Measurements from ENCODE around the gene SUMO1.
"Not testable (repeated sequence)": the region's sequence is repeated elsewhere in the genome, so short reads cannot be mapped to it uniquely, and the experiment has no call there.

The SUMO1 gene

DNA sequence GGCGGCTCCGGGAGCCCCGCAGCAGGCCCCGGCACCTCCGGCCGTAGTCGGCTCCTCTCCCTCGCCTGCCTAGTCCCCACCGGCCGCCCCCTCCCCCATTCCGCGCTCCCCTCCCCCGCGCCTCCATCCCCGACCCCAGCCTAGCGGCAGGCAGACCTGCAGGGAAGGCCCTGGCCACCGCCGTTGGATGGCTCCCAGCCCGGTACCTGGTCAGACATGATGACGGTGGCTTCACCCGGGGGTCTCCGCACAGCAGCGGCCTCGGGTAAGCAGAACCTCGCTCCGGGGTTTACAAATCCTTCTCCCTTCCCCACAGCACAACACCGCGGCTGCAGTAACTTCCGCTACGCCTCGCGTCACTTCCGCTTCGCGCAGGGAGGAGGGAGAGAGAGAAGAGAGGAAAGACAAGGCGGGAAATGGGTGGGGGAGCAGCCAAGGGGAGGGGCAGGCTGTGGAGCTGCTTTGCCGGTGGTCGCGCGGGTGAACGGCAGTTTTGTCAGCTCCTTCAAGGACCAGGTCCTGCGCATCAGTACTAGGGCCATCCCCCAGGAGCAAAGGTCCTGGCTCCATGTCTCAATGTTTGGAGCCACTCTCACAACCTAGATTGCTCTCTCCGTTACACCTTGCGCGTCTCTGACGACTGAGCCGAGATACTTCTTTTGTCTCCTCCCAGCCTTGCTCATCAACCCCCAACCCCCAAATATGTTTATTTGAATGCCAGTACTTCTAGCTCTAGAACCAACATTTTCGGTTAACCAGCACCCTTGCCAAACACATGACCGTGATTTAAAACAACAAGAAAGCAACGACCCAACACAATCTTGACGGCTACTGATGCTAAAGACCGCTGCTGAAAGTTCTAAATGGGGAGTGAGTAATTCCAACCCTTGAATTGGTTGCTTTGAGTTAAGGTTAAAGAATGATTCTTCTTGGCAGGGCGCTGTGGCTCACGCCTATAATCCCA, at the start of gene SUMO1:
Gene SUMO1 (minus strand): TSS at position 364 of the 964 bp plus-strand sequence. CDS start 146 bp downstream, at position 218.
- peak within 1 kb of the TSS; percentile 94 for H3K9ac ChIP-seq (ENCODE audit: low read length)
- H3K4me3 ChIP-seq (ENCODE audit: low read length): peak within 1 kb of the TSS; percentile 68
- H3K27ac ChIP-seq (ENCODE audit: low read length): peak within 1 kb of the TSS; percentile 90
- no peaks in the 10 kb centered on the region for H3K9me3 ChIP-seq (ENCODE audit: control insufficient read depth, low read depth, low read length)
- peaks cover 9% of the 10 kb centered on the region for H3K4me1 ChIP-seq (ENCODE audit: control insufficient read depth, low read depth, low read length)
- no peaks in the 10 kb centered on the region for H3K36me3 ChIP-seq (ENCODE audit: control insufficient read depth, low read depth, low read length)
- no peaks in the 10 kb centered on the region for H3K27me3 ChIP-seq (ENCODE audit: control insufficient read depth, insufficient read depth, low read length)

- H3K4me3 ChIP-seq (ENCODE audit: low read length): no peak overlapping the region
- H3K27ac ChIP-seq (ENCODE audit: low read length): no peak overlapping the region
- no peak overlapping the region for H3K9ac ChIP-seq (ENCODE audit: low read length)
- no peaks in the 10 kb centered on the region for H3K4me1 ChIP-seq (ENCODE audit: control insufficient read depth, low read depth, low read length)
- H3K9me3 ChIP-seq (ENCODE audit: control insufficient read depth, low read depth, low read length): no peaks in the 10 kb centered on the region
- no peaks in the 10 kb centered on the region for H3K27me3 ChIP-seq (ENCODE audit: control insufficient read depth, insufficient read depth, low read length)
- H3K36me3 ChIP-seq (ENCODE audit: control insufficient read depth, low read depth, low read length): peaks cover 83% of the 10 kb centered on the region
These were observed 48.2 kb upstream of the SUMO1 start for GRCh38 chr2:202286595-202286994.

DNA sequence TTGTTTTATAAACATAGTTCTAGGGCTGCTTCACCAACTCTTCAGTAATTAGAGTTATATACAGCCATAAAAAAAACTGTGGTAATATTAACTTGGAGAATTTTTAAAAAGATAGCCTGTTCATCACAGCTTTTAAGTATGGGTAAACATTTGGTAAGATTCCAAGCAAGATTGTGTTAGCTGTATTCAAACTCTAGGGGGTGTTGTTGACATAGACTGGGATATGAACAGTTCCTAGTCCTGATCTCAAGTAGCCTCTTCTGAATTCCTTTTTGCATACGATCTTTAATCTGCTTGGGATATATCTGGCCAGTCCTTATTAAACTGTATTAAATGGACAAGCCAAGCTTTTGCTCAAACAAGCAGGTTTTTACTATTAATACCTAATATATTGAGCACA, 40.5 kb upstream of the SUMO1 start:
- peaks cover 76% of the 10 kb centered on the region for H3K36me3 ChIP-seq (ENCODE audit: control insufficient read depth, low read depth, low read length)
- H3K27ac ChIP-seq (ENCODE audit: low read length): no peak overlapping the region
- H3K4me3 ChIP-seq (ENCODE audit: low read length): no peak overlapping the region
- no peak overlapping the region for H3K9ac ChIP-seq (ENCODE audit: low read length)
- no peaks in the 10 kb centered on the region for H3K27me3 ChIP-seq (ENCODE audit: control insufficient read depth, insufficient read depth, low read length)
- H3K4me1 ChIP-seq (ENCODE audit: control insufficient read depth, low read depth, low read length): no peaks in the 10 kb centered on the region
- no peaks in the 10 kb centered on the region for H3K9me3 ChIP-seq (ENCODE audit: control insufficient read depth, low read depth, low read length)

DNA sequence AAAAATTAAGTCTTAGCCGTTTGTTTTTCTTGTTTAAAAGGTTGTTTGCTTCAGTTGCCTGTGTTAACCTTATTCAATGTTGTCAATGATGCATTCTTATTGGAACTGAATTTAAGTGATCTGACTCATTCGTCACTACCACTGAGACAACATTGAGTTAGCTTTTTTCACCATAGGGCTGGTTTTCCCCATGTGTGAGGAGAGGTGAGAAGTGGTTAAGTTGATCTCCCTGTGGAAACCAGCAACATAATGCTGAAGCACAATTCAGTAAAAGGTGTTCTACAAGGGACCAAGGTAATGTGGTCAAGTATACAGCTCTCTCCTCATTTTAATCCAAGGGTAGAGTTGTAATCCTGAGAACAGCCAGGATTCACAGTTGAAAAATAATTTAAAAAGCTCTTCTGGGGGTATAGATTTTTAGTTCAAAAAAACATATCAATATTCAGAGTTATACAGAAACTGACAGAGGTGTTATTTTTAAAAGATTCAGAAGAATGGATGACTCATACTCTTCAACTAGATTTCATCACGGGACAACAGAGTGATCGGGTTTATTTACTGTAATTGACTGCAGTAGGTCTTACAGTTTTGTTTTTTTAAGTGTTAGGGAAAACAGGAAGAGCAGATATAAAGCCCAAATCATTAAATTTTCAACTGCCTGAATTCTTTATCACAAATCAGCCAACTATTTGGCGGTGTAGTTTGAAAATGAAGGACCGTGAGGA, 39.8 kb upstream of the SUMO1 start:
- no peaks in the 10 kb centered on the region for H3K4me1 ChIP-seq (ENCODE audit: control insufficient read depth, low read depth, low read length)
- no peaks in the 10 kb centered on the region for H3K9me3 ChIP-seq (ENCODE audit: control insufficient read depth, low read depth, low read length)
- H3K36me3 ChIP-seq (ENCODE audit: control insufficient read depth, low read depth, low read length): peaks cover 76% of the 10 kb centered on the region
- no peak overlapping the region for H3K4me3 ChIP-seq (ENCODE audit: low read length)
- H3K9ac ChIP-seq (ENCODE audit: low read length): no peak overlapping the region
- no peaks in the 10 kb centered on the region for H3K27me3 ChIP-seq (ENCODE audit: control insufficient read depth, insufficient read depth, low read length)
- no peak overlapping the region for H3K27ac ChIP-seq (ENCODE audit: low read length)

- H3K27ac ChIP-seq (ENCODE audit: low read length); H3K4me1 ChIP-seq (ENCODE audit: control insufficient read depth, low read depth, low read length); H3K27me3 ChIP-seq (ENCODE audit: control insufficient read depth, insufficient read depth, low read length); H3K9ac ChIP-seq (ENCODE audit: low read length); H3K4me3 ChIP-seq (ENCODE audit: low read length); H3K9me3 ChIP-seq (ENCODE audit: control insufficient read depth, low read depth, low read length): not testable (repeated sequence)
- H3K36me3 ChIP-seq (ENCODE audit: control insufficient read depth, low read depth, low read length): peaks cover 59% of the 10 kb centered on the region
These were observed 37.8 kb upstream of the SUMO1 start for GRCh38 chr2:202276078-202276720.

DNA sequence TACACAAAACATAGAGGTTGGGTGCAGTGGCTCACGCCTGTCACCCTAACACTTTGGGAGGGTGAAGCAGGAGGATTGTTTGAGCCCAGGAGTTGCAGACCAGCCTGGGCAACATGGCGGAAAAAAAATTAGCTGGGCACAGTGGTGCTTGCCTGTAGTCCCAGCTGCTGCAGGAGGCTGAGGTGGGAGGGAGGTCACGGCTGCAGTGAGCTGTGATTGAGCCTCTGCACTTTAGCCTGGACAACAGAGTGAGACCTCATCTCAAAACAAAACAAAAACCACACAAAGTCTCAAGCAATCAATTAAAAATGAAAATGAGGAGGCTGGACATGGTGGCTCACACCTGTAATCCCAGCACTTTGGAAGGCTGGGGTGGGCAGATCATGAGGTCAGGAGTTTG, 32.1 kb upstream of the SUMO1 start:
- no peak overlapping the region for H3K27ac ChIP-seq (ENCODE audit: low read length)
- H3K4me1 ChIP-seq (ENCODE audit: control insufficient read depth, low read depth, low read length): no peaks in the 10 kb centered on the region
- no peak overlapping the region for H3K9ac ChIP-seq (ENCODE audit: low read length)
- no peak overlapping the region for H3K4me3 ChIP-seq (ENCODE audit: low read length)
- H3K27me3 ChIP-seq (ENCODE audit: control insufficient read depth, insufficient read depth, low read length): no peaks in the 10 kb centered on the region
- H3K36me3 ChIP-seq (ENCODE audit: control insufficient read depth, low read depth, low read length): peaks cover 8% of the 10 kb centered on the region
- no peaks in the 10 kb centered on the region for H3K9me3 ChIP-seq (ENCODE audit: control insufficient read depth, low read depth, low read length)

DNA sequence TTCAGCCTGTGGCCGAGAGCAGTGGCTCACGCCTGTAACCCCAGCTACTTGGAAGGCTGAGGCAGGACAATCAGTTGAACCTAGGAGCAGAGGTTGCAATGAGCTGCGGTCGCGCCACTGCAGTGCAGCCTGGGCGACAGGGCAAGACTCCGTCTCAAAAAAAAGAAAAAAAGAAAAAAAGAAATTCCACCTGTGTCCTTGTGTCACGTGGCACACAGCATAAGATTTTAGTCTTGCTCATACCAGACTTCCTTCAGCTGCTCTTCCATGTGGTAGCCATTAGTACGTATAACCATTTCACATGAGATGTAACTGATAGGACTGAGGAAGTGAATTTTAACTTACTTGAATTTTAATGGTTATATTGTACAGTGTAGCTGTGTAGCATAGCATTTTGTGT, 31.2 kb upstream of the SUMO1 start:
- no peaks in the 10 kb centered on the region for H3K27me3 ChIP-seq (ENCODE audit: control insufficient read depth, insufficient read depth, low read length)
- no peak overlapping the region for H3K27ac ChIP-seq (ENCODE audit: low read length)
- no peaks in the 10 kb centered on the region for H3K4me1 ChIP-seq (ENCODE audit: control insufficient read depth, low read depth, low read length)
- H3K36me3 ChIP-seq (ENCODE audit: control insufficient read depth, low read depth, low read length): no peaks in the 10 kb centered on the region
- no peak overlapping the region for H3K9ac ChIP-seq (ENCODE audit: low read length)
- no peak overlapping the region for H3K4me3 ChIP-seq (ENCODE audit: low read length)
- H3K9me3 ChIP-seq (ENCODE audit: control insufficient read depth, low read depth, low read length): no peaks in the 10 kb centered on the region

DNA sequence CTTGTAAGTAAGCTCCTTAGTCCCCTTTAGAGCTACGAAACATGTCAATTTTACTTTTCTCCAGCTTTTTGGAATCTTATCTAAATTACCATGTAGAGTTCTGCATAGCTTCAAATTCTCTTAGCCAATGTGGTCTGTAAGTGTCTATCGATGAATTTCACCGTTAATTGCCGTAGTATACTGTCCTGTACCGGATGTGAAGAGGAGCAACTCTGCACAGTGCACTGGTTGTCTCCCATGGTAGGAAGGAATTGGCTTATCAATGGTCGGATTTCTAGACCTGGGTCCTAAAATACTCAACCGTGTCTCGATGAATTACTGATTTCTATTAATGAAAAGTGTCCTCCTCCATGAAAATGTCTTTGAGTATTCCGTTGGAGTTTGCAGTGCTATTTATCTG, 29.1 kb upstream of the SUMO1 start:
- Histone ChIP-seq H3K27me3 (ENCODE audit: control insufficient read depth, insufficient read depth, low read length) (no peaks in the 10 kb centered on the region), H3K36me3 (ENCODE audit: control insufficient read depth, low read depth, low read length) (no peaks in the 10 kb centered on the region), H3K4me1 (ENCODE audit: control insufficient read depth, low read depth, low read length) (no peaks in the 10 kb centered on the region), H3K4me3 (ENCODE audit: low read length) (peak overlapping the region; percentile 98), H3K9me3 (ENCODE audit: control insufficient read depth, low read depth, low read length) (no peaks in the 10 kb centered on the region), H3K27ac (ENCODE audit: low read length) (no peak overlapping the region), H3K9ac (ENCODE audit: low read length) (peak overlapping the region; percentile 99)

GRCh38 chr2:202265467-202266277, 27.3 kb upstream of the SUMO1 start, which contains the start of gene NOP58:
NOP58 (plus strand) TSS chr2:202265763; CDS start chr2:202265942, 179 bp downstream.
- Histone ChIP-seq H3K9me3 (ENCODE audit: control insufficient read depth, low read depth, low read length) (no peaks in the 10 kb centered on the region), H3K36me3 (ENCODE audit: control insufficient read depth, low read depth, low read length) (no peaks in the 10 kb centered on the region), H3K4me1 (ENCODE audit: control insufficient read depth, low read depth, low read length) (no peaks in the 10 kb centered on the region), H3K27me3 (ENCODE audit: control insufficient read depth, insufficient read depth, low read length) (no peaks in the 10 kb centered on the region), H3K27ac (ENCODE audit: low read length) (peak within 1 kb of the TSS; percentile 98), H3K9ac (ENCODE audit: low read length) (peak within 1 kb of the TSS; percentile 99), H3K4me3 (ENCODE audit: low read length) (peak within 1 kb of the TSS; percentile 98)

GRCh38 chr2:202261531-202261930, 23.1 kb upstream of the SUMO1 start:
- Histone ChIP-seq H3K27ac (ENCODE audit: low read length) (no peak overlapping the region), H3K4me3 (ENCODE audit: low read length) (no peak overlapping the region), H3K27me3 (ENCODE audit: control insufficient read depth, insufficient read depth, low read length) (no peaks in the 10 kb centered on the region), H3K9ac (ENCODE audit: low read length) (no peak overlapping the region), H3K9me3 (ENCODE audit: control insufficient read depth, low read depth, low read length) (no peaks in the 10 kb centered on the region), H3K4me1 (ENCODE audit: control insufficient read depth, low read depth, low read length) (no peaks in the 10 kb centered on the region), H3K36me3 (ENCODE audit: control insufficient read depth, low read depth, low read length) (no peaks in the 10 kb centered on the region)

DNA sequence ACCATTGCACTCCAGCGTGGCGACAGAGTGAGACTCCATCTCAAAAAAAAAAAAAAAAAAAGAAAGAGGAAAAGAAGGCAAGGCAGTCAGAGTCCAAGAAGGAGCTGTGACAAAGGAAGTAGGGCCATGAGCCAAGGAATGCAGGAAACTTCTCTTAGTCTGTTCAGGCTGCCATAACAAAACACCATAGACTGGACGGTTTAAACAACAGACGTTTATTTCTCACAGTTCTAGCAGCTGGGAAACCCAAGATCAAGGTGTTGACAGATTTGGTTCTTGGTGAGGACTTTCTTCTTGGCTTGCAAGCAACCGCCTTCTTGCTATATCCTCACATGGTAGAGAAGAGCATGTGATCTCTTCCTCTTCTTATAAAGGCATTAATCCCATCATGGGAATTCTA, 13.1 kb upstream of the SUMO1 start:
- H3K9me3 ChIP-seq (ENCODE audit: control insufficient read depth, low read depth, low read length): no peaks in the 10 kb centered on the region
- no peaks in the 10 kb centered on the region for H3K36me3 ChIP-seq (ENCODE audit: control insufficient read depth, low read depth, low read length)
- H3K27ac ChIP-seq (ENCODE audit: low read length): no peak overlapping the region
- no peak overlapping the region for H3K4me3 ChIP-seq (ENCODE audit: low read length)
- H3K4me1 ChIP-seq (ENCODE audit: control insufficient read depth, low read depth, low read length): peaks cover 19% of the 10 kb centered on the region
- H3K27me3 ChIP-seq (ENCODE audit: control insufficient read depth, insufficient read depth, low read length): no peaks in the 10 kb centered on the region
- no peak overlapping the region for H3K9ac ChIP-seq (ENCODE audit: low read length)
